ENCODE data around the gene NXNL1. TPM values are rescaled to one million over a fixed set of nuclear protein-coding genes. Genes with fewer than 3 reads are reported as not detected.
"Not testable (repeated sequence)": the region's sequence is repeated elsewhere in the genome, so short reads cannot be mapped to it uniquely, and the experiment has no call there.

NXNL1 gene
- total and polyA plus RNA-seq, 11 donors = 0.32 to 1.1 (median 0.60) TPM; not detected in 6

GRCh38 chr19:17482877-17483604, 22.3 kb upstream of the NXNL1 start:
- ATAC-seq = no peak

GRCh38 chr19:17481986-17482385, 21.3 kb upstream of the NXNL1 start:
- Histone ChIP-seq H3K36me3 (peaks cover 0 to 19% (median 0%) of the 10 kb centered on the region in 9 donors), H3K27ac (peak overlapping the region in 2 of 12 donors; percentile 41 to 67), H3K27me3 (no peaks in the 10 kb centered on the region), H3K4me3 (no peak overlapping the region), H3K9me3 (no peaks in the 10 kb centered on the region), H3K4me1 (peaks cover 0 to 31% (median 1%) of the 10 kb centered on the region in 12 donors)
- intact Hi-C loops (cut with DNase I) = loop anchor here in 1 of 10 donors (10.0 kb wide), 1 partner anchor 623 kb away; no protein-coding TSS in a partner anchor
- TF ChIP-seq CTCF (IDR thresholded peaks at IDR 0.05) (no peak), POLR2A (IDR thresholded peaks at IDR 0.05) (no peak)
- no peak for ATAC-seq
- no peak for DNase-seq
- WGBS, 4 donors = 87 to 93% (median 91%) methylated on average over 10 to 13 of the region's 13 CpGs

More at GRCh38 chr19:17482877-17483604, 22.3 kb upstream of the NXNL1 start:
- TF ChIP-seq CTCF (IDR thresholded peaks at IDR 0.05) = no peak
- TF ChIP-seq POLR2A (IDR thresholded peaks at IDR 0.05) = no peak
- Histone ChIP-seq H3K9me3 (no peaks in the 10 kb centered on the region), H3K27me3 (no peaks in the 10 kb centered on the region), H3K27ac (no peak overlapping the region), H3K4me3 (no peak overlapping the region), H3K4me1 (peaks cover 0 to 31% (median 3%) of the 10 kb centered on the region in 12 donors), H3K36me3 (peaks cover 0 to 27% (median 4%) of the 10 kb centered on the region in 9 donors)
- intact Hi-C loops (cut with DNase I) = loop anchor here in 1 of 10 donors (10.0 kb wide), 1 partner anchor 622 kb away; no protein-coding TSS in a partner anchor
- no peak for DNase-seq
- 78 to 86% (median 84%) methylated on average over 3 of the region's 3 CpGs for WGBS, 4 donors

GRCh38 chr19:17479325-17479791, 18.6 kb upstream of the NXNL1 start:
- Histone ChIP-seq H3K9me3 (no peaks in the 10 kb centered on the region), H3K27me3 (no peaks in the 10 kb centered on the region), H3K36me3 (peaks cover 0 to 9% (median 0%) of the 10 kb centered on the region in 9 donors), H3K27ac (peak overlapping the region in 1 of 12 donors; percentile 32), H3K4me3 (no peak overlapping the region), H3K4me1 (peaks cover 0 to 52% (median 18%) of the 10 kb centered on the region in 12 donors)
- TF ChIP-seq CTCF (IDR thresholded peaks at IDR 0.05) = no peak
- no peak for TF ChIP-seq POLR2A (IDR thresholded peaks at IDR 0.05)
- WGBS, 4 donors = 69 to 83% (median 80%) methylated on average over 6 of the region's 6 CpGs
- intact Hi-C loops (cut with DNase I) = loop anchor here in 1 of 10 donors (10.0 kb wide), 1 partner anchor 75 kb away; the partner anchor contains the start of gene COLGALT1
- no peak for DNase-seq
- no peak for ATAC-seq

- intact Hi-C loops (cut with DNase I) = loop anchor here in 1 of 10 donors (10.0 kb wide), 1 partner anchor 79 kb away; the partner anchor contains the start of gene COLGALT1
- Histone ChIP-seq H3K9me3 (no peaks in the 10 kb centered on the region), H3K27me3 (no peaks in the 10 kb centered on the region), H3K4me3 (no peak overlapping the region), H3K4me1 (peaks cover 0 to 46% (median 22%) of the 10 kb centered on the region in 12 donors), H3K27ac (peak overlapping the region in 11 of 12 donors; percentile 15 to 82 (median 71)), H3K36me3 (peaks cover 0 to 11% (median 0%) of the 10 kb centered on the region in 9 donors)
- 25 to 41% (median 35%) methylated on average over 10 of the region's 10 CpGs for WGBS, 4 donors
- TF ChIP-seq POLR2A (IDR thresholded peaks at IDR 0.05) (no peak), CTCF (IDR thresholded peaks at IDR 0.05) (no peak)
- DNase-seq (peak in 4 of 5 donors; percentile 51 to 79 (median 68)), ATAC-seq (peak; percentile 83 to 90 (median 87))
Measured at GRCh38 chr19:17475541-17476115, 14.9 kb upstream of the NXNL1 start.

- intact Hi-C loops (cut with DNase I) = loop anchor here in 1 of 10 donors (10.0 kb wide), 1 partner anchor 80 kb away; the partner anchor contains the start of gene COLGALT1
- H3K36me3 ChIP-seq = peaks cover 0 to 11% (median 0%) of the 10 kb centered on the region in 9 donors
- not testable (repeated sequence) for DNase-seq, H3K27me3 ChIP-seq, H3K9me3 ChIP-seq, H3K4me3 ChIP-seq, ATAC-seq
- peak overlapping the region in 10 of 12 donors; percentile 15 to 82 (median 68) for H3K27ac ChIP-seq
- 75 to 88% (median 85%) methylated on average over 6 of the region's 6 CpGs for WGBS, 4 donors
- H3K4me1 ChIP-seq = peaks cover 0 to 44% (median 22%) of the 10 kb centered on the region in 12 donors
Measured at GRCh38 chr19:17475011-17475540, 14.3 kb upstream of the NXNL1 start.

Measured in heart left ventricle (tissue), 16 donors.